Renal cortex interstitium (tissue), 11 donors: Measurements from ENCODE around the gene ALPK3. TPM values are rescaled to one million over a fixed set of nuclear protein-coding genes. Genes with fewer than 3 reads are reported as not detected.

Experiments
- DNase-seq, 11 donors: peaks; one replicate each; pipeline ENCODE4 v3.0.0-alpha.2; 2013; ENCODE audit warnings: low read depth in 9 of 11, low spot score in 4 of 11; ENCODE audit errors: extremely low read depth in 1 of 11
- polyA plus RNA-seq, 3 donors: library from polyadenylated mRNA; unstranded; fragments of 120-200 nt; gene quantifications; one replicate each; pipeline ENCODE4 v1.2.1, GENCODE V29; 2013; ENCODE audit not compliant: insufficient read length in 3 of 3

ALPK3 gene
- polyA plus RNA-seq, 3 donors: 17.4 to 27.1 (median 18.0) TPM

GRCh38 chr15:84904419-84904818 lies 87.3 kb downstream of the ALPK3 start:
- no peak for DNase-seq

GRCh38 chr15:84905016-84905916 lies 88.1 kb downstream of the ALPK3 start:
- DNase-seq: no peak

GRCh38 chr15:84907731-84908130 lies 90.6 kb downstream of the ALPK3 start:
- DNase-seq: no peak

- DNase-seq: no peak
These were observed 91.4 kb downstream of the ALPK3 start for GRCh38 chr15:84908564-84908963.

GRCh38 chr15:84909029-84909428 lies 91.9 kb downstream of the ALPK3 start:
- DNase-seq: no peak

- no peak for DNase-seq
These were observed 92.6 kb downstream of the ALPK3 start for GRCh38 chr15:84909782-84910181.

GRCh38 chr15:84910928-84911623 lies 93.9 kb downstream of the ALPK3 start:
- no peak for DNase-seq

- peak in 1 of 11 donors; percentile 32 for DNase-seq
These were observed 94.9 kb downstream of the ALPK3 start for GRCh38 chr15:84911879-84912660.

GRCh38 chr15:84913360-84913723 lies 96.2 kb downstream of the ALPK3 start:
- no peak for DNase-seq

- no peak for DNase-seq
These were observed 97.2 kb downstream of the ALPK3 start for GRCh38 chr15:84914351-84914750.

GRCh38 chr15:84914909-84915605 lies 97.9 kb downstream of the ALPK3 start:
- peak in 8 of 11 donors; percentile 52 to 82 (median 68) for DNase-seq

- no peak for DNase-seq
These were observed 98.4 kb downstream of the ALPK3 start for GRCh38 chr15:84915606-84915958.

GRCh38 chr15:84917452-84917851 lies 100.3 kb downstream of the ALPK3 start:
- DNase-seq: no peak

- DNase-seq: no peak
These were observed 102.0 kb downstream of the ALPK3 start for GRCh38 chr15:84919106-84919667.

GRCh38 chr15:84921121-84921520 lies 104.0 kb downstream of the ALPK3 start:
- DNase-seq: no peak

- DNase-seq: no peak
These were observed 105.4 kb downstream of the ALPK3 start for GRCh38 chr15:84922530-84922929.
